Measurements from ENCODE around the gene CFAP141. TPM values are rescaled to one million over a fixed set of nuclear protein-coding genes. Genes with fewer than 3 reads are reported as not detected.
"Not testable (repeated sequence)": the region's sequence is repeated elsewhere in the genome, so short reads cannot be mapped to it uniquely, and the experiment has no call there.

CFAP141 gene
- not detected for total RNA-seq
- not detected for polyA plus RNA-seq
- long read RNA-seq, donor 1: 0 reads
- long read RNA-seq, donor 2: 0 reads
- long read RNA-seq, donor 3: 0 reads
- long read RNA-seq, donor 4: 0 reads

- no peaks in the 10 kb centered on the region for H3K4me1 ChIP-seq (ENCODE audit: control insufficient read depth, insufficient read depth, low read length)
- intact Hi-C loops (cut with DNase I): no loop called here
- no peak within 1 kb of the TSS for H3K4me3 ChIP-seq (ENCODE audit: low read length)
- no peaks in the 10 kb centered on the region for H3K9me3 ChIP-seq (ENCODE audit: control insufficient read depth, low read length)
- WGBS: 71% methylated on average over 1 of the region's 1 CpG
- no peaks in the 10 kb centered on the region for H3K27me3 ChIP-seq (ENCODE audit: control insufficient read depth, insufficient read depth)
- H3K27ac ChIP-seq (ENCODE audit: low read length): no peak within 1 kb of the TSS
- DNase-seq (no peak), ATAC-seq (peak; percentile 17 to 20)
Observed at GRCh38 chr1:154206196-154206595, at the start of gene CFAP141. Gene CFAP141, minus strand, starts transcription at chr1:154206333. Its CDS starts 26 bp downstream, at chr1:154206307.

- Histone ChIP-seq H3K27me3 (ENCODE audit: control insufficient read depth, insufficient read depth) (no peaks in the 10 kb centered on the region), H3K27ac (ENCODE audit: low read length) (no peak overlapping the region), H3K4me1 (ENCODE audit: control insufficient read depth, insufficient read depth, low read length) (no peaks in the 10 kb centered on the region), H3K4me3 (ENCODE audit: low read length) (no peak overlapping the region), H3K9me3 (ENCODE audit: control insufficient read depth, low read length) (no peaks in the 10 kb centered on the region)
- intact Hi-C loops (cut with DNase I): no loop called here
- WGBS: 94% methylated on average over 7 of the region's 7 CpGs
- DNase-seq: no peak
- ATAC-seq: no peak
Observed at GRCh38 chr1:154253671-154254070, 47.5 kb upstream of the CFAP141 start.

GRCh38 chr1:154241703-154242351 lies 35.7 kb upstream of the CFAP141 start:
- Histone ChIP-seq H3K9me3 (ENCODE audit: control insufficient read depth, low read length) (no peaks in the 10 kb centered on the region), H3K27me3 (ENCODE audit: control insufficient read depth, insufficient read depth) (no peaks in the 10 kb centered on the region), H3K4me3 (ENCODE audit: low read length) (no peak overlapping the region), H3K27ac (ENCODE audit: low read length) (no peak overlapping the region), H3K4me1 (ENCODE audit: control insufficient read depth, insufficient read depth, low read length) (no peaks in the 10 kb centered on the region)
- intact Hi-C loops (cut with DNase I): no loop called here
- WGBS: 83% methylated on average over 3 of the region's 3 CpGs
- ATAC-seq: no peak
- DNase-seq: no peak

GRCh38 chr1:154240294-154240833 lies 34.2 kb upstream of the CFAP141 start:
- Histone ChIP-seq H3K9me3 (ENCODE audit: control insufficient read depth, low read length) (no peaks in the 10 kb centered on the region), H3K4me1 (ENCODE audit: control insufficient read depth, insufficient read depth, low read length) (no peaks in the 10 kb centered on the region), H3K27me3 (ENCODE audit: control insufficient read depth, insufficient read depth) (no peaks in the 10 kb centered on the region), H3K27ac (ENCODE audit: low read length) (no peak overlapping the region), H3K4me3 (ENCODE audit: low read length) (no peak overlapping the region)
- WGBS: 86% methylated on average over 3 of the region's 3 CpGs
- ATAC-seq: no peak
- intact Hi-C loops (cut with DNase I): no loop called here
- no peak for DNase-seq

- DNase-seq (no peak), ATAC-seq (no peak)
- Histone ChIP-seq H3K27me3 (ENCODE audit: control insufficient read depth, insufficient read depth) (no peaks in the 10 kb centered on the region), H3K27ac (ENCODE audit: low read length) (no peak overlapping the region), H3K9me3 (ENCODE audit: control insufficient read depth, low read length) (no peaks in the 10 kb centered on the region), H3K4me3 (ENCODE audit: low read length) (no peak overlapping the region), H3K4me1 (ENCODE audit: control insufficient read depth, insufficient read depth, low read length) (no peaks in the 10 kb centered on the region)
- 83% methylated on average over 3 of the region's 3 CpGs for WGBS
- intact Hi-C loops (cut with DNase I): no loop called here
Observed at GRCh38 chr1:154239491-154239890, 33.4 kb upstream of the CFAP141 start.

- Histone ChIP-seq H3K27me3 (ENCODE audit: control insufficient read depth, insufficient read depth) (no peaks in the 10 kb centered on the region), H3K4me3 (ENCODE audit: low read length) (no peak overlapping the region), H3K4me1 (ENCODE audit: control insufficient read depth, insufficient read depth, low read length) (no peaks in the 10 kb centered on the region), H3K9me3 (ENCODE audit: control insufficient read depth, low read length) (no peaks in the 10 kb centered on the region), H3K27ac (ENCODE audit: low read length) (no peak overlapping the region)
- ATAC-seq (no peak), DNase-seq (no peak)
- WGBS: 93% methylated on average over 6 of the region's 6 CpGs
- intact Hi-C loops (cut with DNase I): no loop called here
Observed at GRCh38 chr1:154237880-154238506, 31.9 kb upstream of the CFAP141 start.

GRCh38 chr1:154237435-154237834 lies 31.3 kb upstream of the CFAP141 start:
- Histone ChIP-seq H3K9me3 (ENCODE audit: control insufficient read depth, low read length) (no peaks in the 10 kb centered on the region), H3K27ac (ENCODE audit: low read length) (no peak overlapping the region), H3K4me1 (ENCODE audit: control insufficient read depth, insufficient read depth, low read length) (no peaks in the 10 kb centered on the region), H3K27me3 (ENCODE audit: control insufficient read depth, insufficient read depth) (no peaks in the 10 kb centered on the region), H3K4me3 (ENCODE audit: low read length) (no peak overlapping the region)
- intact Hi-C loops (cut with DNase I): no loop called here
- WGBS: 95% methylated on average over 2 of the region's 2 CpGs
- DNase-seq (no peak), ATAC-seq (no peak)

GRCh38 chr1:154236855-154237254 lies 30.7 kb upstream of the CFAP141 start:
- WGBS: 84% methylated on average over 4 of the region's 4 CpGs
- ATAC-seq (no peak), DNase-seq (no peak)

GRCh38 chr1:154233127-154233526 lies 27.0 kb upstream of the CFAP141 start:
- H3K27me3 ChIP-seq (ENCODE audit: control insufficient read depth, insufficient read depth); ATAC-seq; H3K27ac ChIP-seq (ENCODE audit: low read length); H3K4me1 ChIP-seq (ENCODE audit: control insufficient read depth, insufficient read depth, low read length); H3K4me3 ChIP-seq (ENCODE audit: low read length); DNase-seq; intact Hi-C loops (cut with DNase I); H3K9me3 ChIP-seq (ENCODE audit: control insufficient read depth, low read length): not testable (repeated sequence)
- 95% methylated on average over 12 of the region's 12 CpGs for WGBS

More at GRCh38 chr1:154236855-154237254, 30.7 kb upstream of the CFAP141 start:
- no peak overlapping the region for H3K27ac ChIP-seq (ENCODE audit: low read length)
- no peaks in the 10 kb centered on the region for H3K9me3 ChIP-seq (ENCODE audit: control insufficient read depth, low read length)
- no peaks in the 10 kb centered on the region for H3K4me1 ChIP-seq (ENCODE audit: control insufficient read depth, insufficient read depth, low read length)
- no peaks in the 10 kb centered on the region for H3K27me3 ChIP-seq (ENCODE audit: control insufficient read depth, insufficient read depth)
- intact Hi-C loops (cut with DNase I): no loop called here
- H3K4me3 ChIP-seq (ENCODE audit: low read length): no peak overlapping the region

- H3K4me3 ChIP-seq (ENCODE audit: low read length); ATAC-seq; H3K27ac ChIP-seq (ENCODE audit: low read length); intact Hi-C loops (cut with DNase I); H3K27me3 ChIP-seq (ENCODE audit: control insufficient read depth, insufficient read depth); H3K9me3 ChIP-seq (ENCODE audit: control insufficient read depth, low read length); DNase-seq; H3K4me1 ChIP-seq (ENCODE audit: control insufficient read depth, insufficient read depth, low read length): not testable (repeated sequence)
- 97% methylated on average over 3 of the region's 3 CpGs for WGBS
Observed at GRCh38 chr1:154231112-154231511, 25.0 kb upstream of the CFAP141 start.

- no peaks in the 10 kb centered on the region for H3K9me3 ChIP-seq (ENCODE audit: control insufficient read depth, low read length)
- no peaks in the 10 kb centered on the region for H3K4me1 ChIP-seq (ENCODE audit: control insufficient read depth, insufficient read depth, low read length)
- no peaks in the 10 kb centered on the region for H3K27me3 ChIP-seq (ENCODE audit: control insufficient read depth, insufficient read depth)
- no peak overlapping the region for H3K4me3 ChIP-seq (ENCODE audit: low read length)
- 97% methylated on average over 2 of the region's 2 CpGs for WGBS
- ATAC-seq: no peak
- intact Hi-C loops (cut with DNase I): loop anchor here in 1 of 4 donors (10.0 kb wide), 1 partner anchor 99 kb away; the partner anchor contains the start of genes AQP10 and ATP8B2
- no peak overlapping the region for H3K27ac ChIP-seq (ENCODE audit: low read length)
- no peak for DNase-seq
Observed at GRCh38 chr1:154225370-154225769, 19.2 kb upstream of the CFAP141 start.

Data from right cardiac atrium (tissue), 5 donors.